Peyer's patch (tissue), 4 donors: ENCODE results near the gene NMT2.

Experiments used
- POLR2A ChIP-seq, 2 donors: fragments of 450-650 bp; IDR thresholded peaks; one replicate each; pipeline ENCODE4 v1.5.1; 2017; ENCODE audit warnings: antibody characterized with exemption in 2 of 2, mild to moderate bottlenecking in 2 of 2, moderate library complexity in 2 of 2
- TF ChIP-seq, protein P1 (sequence below), 6 experiments: fragments of 450-650 bp in 4 of 6; fragments of 200-600 bp in 2 of 6; sonication (generic) in 1 of 6; IDR thresholded peaks; one replicate each; pipeline ENCODE4 v1.5.1; 2017 to 2019; ENCODE audit warnings: antibody characterized with exemption in 6 of 6, mild to moderate bottlenecking in 3 of 6, moderate library complexity in 1 of 6

DNA sequence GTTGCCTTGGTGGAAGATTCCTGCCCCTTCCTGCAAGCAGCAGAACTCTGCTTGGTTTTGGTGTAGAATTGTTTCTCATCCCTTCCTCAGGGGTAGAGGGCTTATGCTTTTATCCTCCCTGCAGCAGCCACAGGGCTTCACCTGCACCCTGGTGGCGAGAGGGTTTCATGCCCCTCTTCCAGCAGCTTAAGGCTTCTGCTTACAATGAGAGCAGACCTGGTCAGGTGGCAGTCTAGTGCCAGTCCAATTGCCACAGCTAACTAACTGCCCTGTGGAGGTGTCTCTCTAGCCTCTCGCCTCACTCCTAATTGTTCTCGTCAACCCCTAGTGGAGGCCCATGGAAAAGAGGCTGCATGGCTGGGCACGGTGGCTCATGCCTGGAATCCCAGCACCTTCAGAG lies 99.3 kb downstream of the NMT2 start:
- TF ChIP-seq, protein P1, sequence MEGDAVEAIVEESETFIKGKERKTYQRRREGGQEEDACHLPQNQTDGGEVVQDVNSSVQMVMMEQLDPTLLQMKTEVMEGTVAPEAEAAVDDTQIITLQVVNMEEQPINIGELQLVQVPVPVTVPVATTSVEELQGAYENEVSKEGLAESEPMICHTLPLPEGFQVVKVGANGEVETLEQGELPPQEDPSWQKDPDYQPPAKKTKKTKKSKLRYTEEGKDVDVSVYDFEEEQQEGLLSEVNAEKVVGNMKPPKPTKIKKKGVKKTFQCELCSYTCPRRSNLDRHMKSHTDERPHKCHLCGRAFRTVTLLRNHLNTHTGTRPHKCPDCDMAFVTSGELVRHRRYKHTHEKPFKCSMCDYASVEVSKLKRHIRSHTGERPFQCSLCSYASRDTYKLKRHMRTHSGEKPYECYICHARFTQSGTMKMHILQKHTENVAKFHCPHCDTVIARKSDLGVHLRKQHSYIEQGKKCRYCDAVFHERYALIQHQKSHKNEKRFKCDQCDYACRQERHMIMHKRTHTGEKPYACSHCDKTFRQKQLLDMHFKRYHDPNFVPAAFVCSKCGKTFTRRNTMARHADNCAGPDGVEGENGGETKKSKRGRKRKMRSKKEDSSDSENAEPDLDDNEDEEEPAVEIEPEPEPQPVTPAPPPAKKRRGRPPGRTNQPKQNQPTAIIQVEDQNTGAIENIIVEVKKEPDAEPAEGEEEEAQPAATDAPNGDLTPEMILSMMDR (IDR thresholded peaks at IDR 0.05), result no peak
- TF ChIP-seq POLR2A (IDR thresholded peaks at IDR 0.05), result no peak
